Liver (tissue), 9 donors: ENCODE results near the gene P2RX7. TPM values are rescaled to one million over a fixed set of nuclear protein-coding genes. Genes with fewer than 3 reads are reported as not detected.

ENCODE experiments used
- DNase-seq: peaks from one replicate; pipeline ENCODE4 v3.0.0-alpha.2; 2017; ENCODE audit warnings: low spot score
- H3K27ac ChIP-seq, 2 donors: one replicate each; pipeline ENCODE4 v1.7.0; 2013; ENCODE audit warnings: inconsistent platforms in 2 of 2, low read length in 2 of 2, control low read depth in 1 of 2, low read depth in 1 of 2, mild to moderate bottlenecking in 1 of 2
- H3K27me3 ChIP-seq, 4 donors: one replicate each; pipeline versions ENCODE4 v1.6.1 to v1.7.0; 2013; ENCODE audit warnings: low read length in 3 of 4, inconsistent platforms in 1 of 4, mild to moderate bottlenecking in 1 of 4, moderate library complexity in 1 of 4; ENCODE audit not compliant: control insufficient read depth in 4 of 4, insufficient read depth in 4 of 4
- H3K36me3 ChIP-seq, 4 donors: one replicate each; pipeline versions ENCODE4 v1.6.1 to v1.7.0; 2013; ENCODE audit warnings: low read length in 3 of 4, mild to moderate bottlenecking in 3 of 4, low read depth in 1 of 4, moderate library complexity in 1 of 4; ENCODE audit not compliant: control insufficient read depth in 4 of 4, insufficient read depth in 3 of 4
- H3K4me1 ChIP-seq, 4 donors: one replicate each; pipeline versions ENCODE4 v1.6.1 to v1.7.0; 2013; ENCODE audit warnings: low read length in 3 of 4, mild to moderate bottlenecking in 3 of 4, moderate library complexity in 1 of 4; ENCODE audit not compliant: control insufficient read depth in 4 of 4, insufficient read depth in 4 of 4
- H3K4me3 ChIP-seq, 3 donors: one replicate each; pipeline versions ENCODE4 v1.6.1 to v1.7.0; 2013; ENCODE audit warnings: low read length in 3 of 3, control low read depth in 1 of 3, low read depth in 1 of 3, mild to moderate bottlenecking in 1 of 3
- H3K9ac ChIP-seq, 2 donors: one replicate each; pipeline ENCODE4 v1.7.0; 2013; ENCODE audit warnings: low read length in 2 of 2, mild to moderate bottlenecking in 2 of 2, moderate library complexity in 2 of 2, control low read depth in 1 of 2, low read depth in 1 of 2
- H3K9me3 ChIP-seq, 4 donors: one replicate each; pipeline versions ENCODE4 v1.6.1 to v1.7.0; 2013; ENCODE audit warnings: low read length in 3 of 4; ENCODE audit not compliant: control insufficient read depth in 4 of 4
- ATF3 ChIP-seq: IDR thresholded peaks from 2 replicates; pipeline ENCODE4 v1.6.1; 2016; ENCODE audit warnings: antibody characterized with exemption
- CTCF ChIP-seq: fragments of 150-350 bp; IDR thresholded peaks from 2 replicates; pipeline ENCODE4 v1.5.1; 2017; ENCODE audit warnings: improper control_type of control experiment, low read depth, low read length; ENCODE audit not compliant: missing input control
- EGR1 ChIP-seq, 2 donors: IDR thresholded peaks; 2 replicates each; pipeline ENCODE4 v1.6.1; 2016 to 2018; ENCODE audit warnings: antibody characterized with exemption in 2 of 2, low read depth in 2 of 2
- FOXA1 ChIP-seq: IDR thresholded peaks from 2 replicates; pipeline ENCODE4 v1.6.1; 2016; ENCODE audit warnings: antibody characterized with exemption
- FOXA2 ChIP-seq: IDR thresholded peaks from 2 replicates; pipeline ENCODE4 v1.6.1; 2016; ENCODE audit warnings: antibody characterized with exemption
- GABPA ChIP-seq, 2 donors: IDR thresholded peaks in 1 of 2; conservative IDR thresholded peaks in 1 of 2; 2 replicates each; pipeline ENCODE4 v1.6.1; 2016; ENCODE audit warnings: antibody characterized with exemption in 2 of 2, mild to moderate bottlenecking in 1 of 2, moderate library complexity in 1 of 2
- HNF4A ChIP-seq, 2 donors: conservative IDR thresholded peaks; 2 replicates each; pipeline ENCODE4 v1.6.1; 2016; ENCODE audit warnings: antibody characterized with exemption in 2 of 2, mild to moderate bottlenecking in 2 of 2
- HNF4G ChIP-seq: IDR thresholded peaks from 2 replicates; pipeline ENCODE4 v1.6.1; 2016; ENCODE audit warnings: antibody characterized with exemption
- JUND ChIP-seq, 2 donors: IDR thresholded peaks; 2 replicates each; pipeline ENCODE4 v1.6.1; 2016; ENCODE audit warnings: antibody characterized with exemption in 2 of 2
- MAX ChIP-seq: IDR thresholded peaks from 2 replicates; pipeline ENCODE4 v1.6.1; 2016; ENCODE audit warnings: antibody characterized with exemption
- NR2F2 ChIP-seq: IDR thresholded peaks from 2 replicates; pipeline ENCODE4 v1.6.1; 2016; ENCODE audit warnings: antibody characterized with exemption
- RAD21 ChIP-seq, 2 donors: IDR thresholded peaks; 2 replicates each; pipeline ENCODE4 v1.6.1; 2016; ENCODE audit warnings: antibody characterized with exemption in 2 of 2, mild to moderate bottlenecking in 2 of 2
- RXRA ChIP-seq, 2 donors: IDR thresholded peaks; 2 replicates each; pipeline ENCODE4 v1.6.1; 2017 to 2018; ENCODE audit warnings: antibody characterized with exemption in 2 of 2, mild to moderate bottlenecking in 1 of 2
- SP1 ChIP-seq: IDR thresholded peaks from 2 replicates; pipeline ENCODE4 v1.6.1; 2018; ENCODE audit warnings: antibody characterized with exemption, mild to moderate bottlenecking
- TAF1 ChIP-seq: conservative IDR thresholded peaks from 2 replicates; pipeline ENCODE4 v1.6.1; 2016; ENCODE audit warnings: antibody characterized with exemption, mild to moderate bottlenecking
- YY1 ChIP-seq: IDR thresholded peaks from 2 replicates; pipeline ENCODE4 v1.6.1; 2016; ENCODE audit warnings: antibody characterized with exemption, mild to moderate bottlenecking
- ZBTB33 ChIP-seq: IDR thresholded peaks from 2 replicates; pipeline ENCODE4 v1.6.1; 2016; ENCODE audit warnings: antibody characterized with exemption
- WGBS: extraction: QIAGEN DNeasy Blood & Tissue Kit; methylation state at CpG from one replicate; pipeline ENCODE4 v1.1.7; 2013; 5-methylcytosine and 5-hydroxymethylcytosine counted together
- polyA plus RNA-seq, 2 donors: library from polyadenylated mRNA; stranded (reverse) in 1 of 2; unstranded in 1 of 2; fragments of 200-250 nt in 1 of 2; fragments of >200 nt in 1 of 2; fragmentation: Nextera tagmentation in 1 of 2; extraction: Ambion mirVana in 1 of 2; gene quantifications; one replicate each; pipeline versions ENCODE4 v1.2.1 to v1.2.3, GENCODE V29; 2013 to 2015
- total RNA-seq, 2 donors: library from RNA; depleted of rRNA; stranded (reverse); fragments of >200 nt; gene quantifications; one replicate each; pipeline ENCODE4 v1.2.3, GENCODE V29; 2014
- donor health status: healthy.
- donor health status: healthy.
- donor health status: healthy.
- donor health status: healthy.
- donor health status: healthy.

Gene P2RX7
- total and polyA plus RNA-seq, 4 donors = 1.2 to 3.2 (median 2.2) TPM

- TF ChIP-seq FOXA1 (no peak), HNF4A (conservative IDR thresholded peaks at IDR 0.05) (no peak), JUND (IDR thresholded peaks at IDR 0.05) (no peak), SP1 (no peak), CTCF (no peak), EGR1 (IDR thresholded peaks at IDR 0.05; ENCODE audit: low read depth in 2 of 2) (no peak), ZBTB33 (no peak), GABPA (IDR thresholded peaks at IDR 0.05 in 1 of 2, conservative IDR thresholded peaks at IDR 0.05 in 1 of 2) (no peak), NR2F2 (no peak), FOXA2 (no peak), RAD21 (IDR thresholded peaks at IDR 0.05) (no peak), RXRA (IDR thresholded peaks at IDR 0.05) (no peak)
- no peak for DNase-seq
- H3K4me3 ChIP-seq = no peak overlapping the region
Measured at GRCh38 chr12:121137512-121137911, 4.8 kb downstream of the P2RX7 start.

GRCh38 chr12:121138284-121138683, 5.6 kb downstream of the P2RX7 start:
- H3K9ac ChIP-seq = no peak overlapping the region
- whole genome bisulfite sequencing = 88% methylated on average over 5 of the region's 5 CpGs
- H3K27me3 ChIP-seq = no peaks in the 10 kb centered on the region
- H3K9me3 ChIP-seq = no peaks in the 10 kb centered on the region
- DNase-seq = no peak
- H3K4me1 ChIP-seq = peaks cover 0 to 13% (median 6%) of the 10 kb centered on the region in 4 donors
- no peak overlapping the region for H3K4me3 ChIP-seq
- no peaks in the 10 kb centered on the region for H3K36me3 ChIP-seq
- no peak overlapping the region for H3K27ac ChIP-seq
- TF ChIP-seq HNF4G (no peak), YY1 (no peak), FOXA1 (no peak), RAD21 (IDR thresholded peaks at IDR 0.05) (no peak), NR2F2 (no peak), SP1 (no peak), HNF4A (conservative IDR thresholded peaks at IDR 0.05) (no peak)

More at GRCh38 chr12:121137512-121137911, 4.8 kb downstream of the P2RX7 start:
- no peak overlapping the region for H3K27ac ChIP-seq
- H3K36me3 ChIP-seq = no peaks in the 10 kb centered on the region
- peaks cover under 1 to 20% (median 8%) of the 10 kb centered on the region in 4 donors for H3K4me1 ChIP-seq
- no peak overlapping the region for H3K9ac ChIP-seq
- H3K9me3 ChIP-seq = no peaks in the 10 kb centered on the region
- WGBS = 97% methylated on average over 4 of the region's 4 CpGs
- H3K27me3 ChIP-seq = no peaks in the 10 kb centered on the region

GRCh38 chr12:121139286-121139685, 6.6 kb downstream of the P2RX7 start:
- H3K9me3 ChIP-seq = no peaks in the 10 kb centered on the region
- WGBS = 97% methylated on average over 5 of the region's 5 CpGs
- no peak for DNase-seq

More at GRCh38 chr12:121139286-121139685, 6.6 kb downstream of the P2RX7 start:
- H3K4me1 ChIP-seq = peaks cover 0 to 3% (median 0%) of the 10 kb centered on the region in 4 donors
- H3K9ac ChIP-seq = no peak overlapping the region
- no peak overlapping the region for H3K27ac ChIP-seq
- H3K27me3 ChIP-seq = no peaks in the 10 kb centered on the region
- TF ChIP-seq HNF4G (no peak), EGR1 (IDR thresholded peaks at IDR 0.05; ENCODE audit: low read depth in 2 of 2) (no peak), HNF4A (conservative IDR thresholded peaks at IDR 0.05) (no peak), YY1 (no peak), ATF3 (no peak), FOXA1 (no peak), RAD21 (IDR thresholded peaks at IDR 0.05) (no peak), CTCF (no peak), JUND (IDR thresholded peaks at IDR 0.05) (no peak), ZBTB33 (no peak), GABPA (IDR thresholded peaks at IDR 0.05 in 1 of 2, conservative IDR thresholded peaks at IDR 0.05 in 1 of 2) (no peak), RXRA (IDR thresholded peaks at IDR 0.05) (no peak), MAX (no peak), SP1 (no peak), FOXA2 (no peak), NR2F2 (no peak), TAF1 (no peak)
- H3K4me3 ChIP-seq = no peak overlapping the region
- no peaks in the 10 kb centered on the region for H3K36me3 ChIP-seq
